ENCODE results near the gene CASP2. TPM values are rescaled to one million over a fixed set of nuclear protein-coding genes. Genes with fewer than 3 reads are reported as not detected.

The CASP2 gene
- total RNA-seq (2022; extraction: Qiagen RNA extraction; ENCODE audit: low read depth) = 17.8 to 27.9 TPM (median 21.0 TPM) in 5 replicates

GRCh38 chr7:143287935-143288826 lies at the start of gene CASP2:
Gene CASP2 (plus strand): TSS chr7:143288351. CDS start chr7:143288456, 105 bp downstream.

DNA sequence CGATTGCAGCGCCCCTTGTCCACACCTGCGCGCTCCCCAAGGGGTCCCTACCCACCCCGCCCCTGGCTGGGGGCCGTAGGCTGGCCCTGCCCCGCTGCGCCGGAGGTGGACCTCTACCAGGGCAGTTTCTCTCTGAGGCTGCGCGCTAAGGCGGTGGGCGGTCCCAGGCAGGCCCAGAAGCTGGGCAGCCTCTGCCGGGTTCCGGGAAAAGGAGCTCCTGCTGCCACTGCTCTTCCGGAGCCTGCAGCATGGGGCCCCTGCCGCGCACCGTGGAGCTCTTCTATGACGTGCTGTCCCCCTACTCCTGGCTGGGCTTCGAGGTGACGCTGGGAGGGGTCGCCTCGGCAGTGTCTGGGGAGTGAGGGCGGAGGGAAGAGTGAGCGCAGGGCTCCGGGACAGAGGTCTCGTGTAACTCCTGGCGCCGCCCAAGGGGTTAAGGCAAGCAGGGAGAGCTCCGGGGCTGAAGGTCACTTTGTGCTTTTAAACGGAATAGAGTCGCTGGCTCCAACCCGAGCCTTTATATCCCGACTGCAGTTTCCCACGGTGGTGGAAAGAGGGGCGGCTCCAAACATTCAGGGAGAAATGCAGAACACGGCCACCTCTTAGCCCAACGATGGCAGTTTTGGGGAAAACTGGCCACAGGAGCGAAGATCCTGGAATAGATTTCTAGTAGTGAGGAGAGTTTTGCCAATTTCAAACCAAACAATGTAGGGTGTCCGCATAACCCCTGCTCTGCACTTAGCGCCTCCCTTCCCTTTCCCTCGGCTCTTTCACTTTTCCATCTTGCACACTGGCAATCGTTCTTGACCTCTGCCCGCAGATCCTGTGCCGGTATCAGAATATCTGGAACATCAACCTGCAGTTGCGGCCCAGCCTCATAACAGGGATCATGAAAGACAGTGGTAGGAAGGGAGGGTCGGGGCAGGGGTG lies 24.6 kb upstream of the CASP2 start, which contains the start of gene GSTK1:
Gene GSTK1, plus strand, starts transcription at position 176 of the 930 bp plus-strand sequence. Its CDS starts 73 bp downstream, at position 249.

DNA sequence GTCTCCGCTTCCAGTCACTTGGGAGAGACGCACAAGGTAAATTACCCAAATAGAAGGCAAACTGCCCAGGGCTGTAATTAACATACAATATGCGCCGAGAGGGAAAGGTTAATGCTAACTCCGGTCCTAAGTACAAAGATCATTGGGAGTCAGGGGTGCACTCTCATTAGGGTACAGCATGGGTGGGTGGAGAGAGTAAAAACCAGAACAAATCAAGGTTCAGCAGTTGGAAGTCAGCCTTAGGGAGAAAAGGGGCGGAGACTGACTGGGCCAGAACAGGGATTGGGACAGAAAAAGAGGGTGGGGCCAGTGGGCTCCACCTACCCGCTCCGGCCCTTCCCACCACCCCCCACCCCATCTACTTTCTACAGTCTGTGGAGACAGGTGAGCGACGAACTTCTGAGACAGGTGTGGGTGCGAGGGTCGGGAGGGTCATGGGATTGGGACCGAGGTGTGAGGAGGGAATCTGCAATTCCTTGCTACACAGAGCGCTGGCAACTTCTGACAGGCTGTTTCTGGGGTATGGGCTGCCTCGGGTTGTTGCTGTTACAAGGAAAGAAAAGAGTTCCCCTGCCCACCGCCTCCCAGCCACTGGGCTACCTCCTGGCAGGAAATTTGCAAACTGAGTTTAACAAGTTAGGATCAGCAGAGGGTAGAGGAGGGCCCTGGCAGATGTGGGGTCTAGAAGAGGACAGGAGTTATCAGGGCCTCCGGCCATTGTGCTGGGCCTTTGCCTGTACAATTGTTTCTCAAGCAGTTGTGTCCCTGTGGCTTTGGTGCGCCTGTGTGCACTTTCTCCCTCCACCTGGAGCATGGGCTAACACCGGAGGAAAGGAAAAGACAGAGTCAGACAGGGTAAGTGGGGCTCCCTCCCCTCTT lies 3.3 kb upstream of the CASP2 start, which contains the start of gene TMEM139:
Gene TMEM139, plus strand, starts transcription at position 368 of the 879 bp plus-strand sequence. CDS start 1,000 bp downstream, outside the sequence.

GRCh38 chr7:143315776-143316175 lies 27.6 kb downstream of the CASP2 start, which contains the start of gene CLCN1:
Gene CLCN1 (plus strand): TSS chr7:143316111. CDS start chr7:143316213, 102 bp downstream.

Other genes with a start within 250 kb of the CASP2 start
- gene OR6V1, start 236.0 kb upstream of the CASP2 start, total RNA-seq (2022; extraction: Qiagen RNA extraction; ENCODE audit: low read depth) = not detected in 5 replicates
- gene PIP, start 156.3 kb upstream of the CASP2 start, total RNA-seq (2022; extraction: Qiagen RNA extraction; ENCODE audit: low read depth) = not detected in 5 replicates
- not detected in 5 replicates for gene TAS2R39, start 104.9 kb upstream of the CASP2 start, total RNA-seq (2022; extraction: Qiagen RNA extraction; ENCODE audit: low read depth)
- not detected in 5 replicates for gene TAS2R40, start 66.3 kb upstream of the CASP2 start, total RNA-seq (2022; extraction: Qiagen RNA extraction; ENCODE audit: low read depth)
- gene GSTK1, start 24.9 kb upstream of the CASP2 start, total RNA-seq (2022; extraction: Qiagen RNA extraction; ENCODE audit: low read depth) = 107 to 120 TPM (median 118 TPM) in 5 replicates
- gene TMEM139, start 3.4 kb upstream of the CASP2 start, total RNA-seq (2022; extraction: Qiagen RNA extraction; ENCODE audit: low read depth) = 0.48 to 1.1 TPM (median 1.0 TPM) in 5 replicates
- gene CLCN1, start 27.8 kb downstream of the CASP2 start, total RNA-seq (2022; extraction: Qiagen RNA extraction; ENCODE audit: low read depth) = 0.05 TPM in 1 of 5 replicates, not detected in the others
- 0.48 to 0.73 TPM (median 0.54 TPM) in 5 replicates for gene FAM131B, start 74.4 kb downstream of the CASP2 start, total RNA-seq (2022; extraction: Qiagen RNA extraction; ENCODE audit: low read depth)
- gene ZYX, start 93.0 kb downstream of the CASP2 start, total RNA-seq (2022; extraction: Qiagen RNA extraction; ENCODE audit: low read depth) = 152 to 207 TPM (median 183 TPM) in 5 replicates
- gene EPHA1, start 120.5 kb downstream of the CASP2 start, total RNA-seq (2022; extraction: Qiagen RNA extraction; ENCODE audit: low read depth) = not detected in 5 replicates
- gene TAS2R60, start 155.1 kb downstream of the CASP2 start, total RNA-seq (2022; extraction: Qiagen RNA extraction; ENCODE audit: low read depth) = not detected in 5 replicates
- not detected in 5 replicates for gene TAS2R41, start 189.5 kb downstream of the CASP2 start, total RNA-seq (2022; extraction: Qiagen RNA extraction; ENCODE audit: low read depth)

All from A549 treated with CpdA at 1 μM for 4 hours (cell line).